Common myeloid progenitor, CD34-positive (primary cell): ENCODE results near the gene IL25.

Experiments used
- CTCF ChIA-PET: fragments of 350-600 bp; sonication (Branson Sonifier 250); formaldehyde crosslinking; loops from one replicate; lab custom pipeline; 2021; ENCODE audit warnings: antibody characterized with exemption; lab: Charles Lee
- POLR2A ChIA-PET: fragments of 350-600 bp; sonication (Branson Sonifier 250); formaldehyde crosslinking; loops from one replicate; lab custom pipeline; 2021; ENCODE audit warnings: antibody characterized with exemption; lab: Charles Lee
- DNase-seq, 3 donors: peaks; one replicate each; pipeline versions ENCODE4 v3.0.0 to v3.0.0-alpha.2; 2013
- H3K27ac ChIP-seq, 2 experiments: 1 replicate in 1 of 2; 2 replicates in 1 of 2; pipeline ENCODE4 v1.7.0; 2013; ENCODE audit warnings: inconsistent platforms in 2 of 2, low read length in 2 of 2, mild to moderate bottlenecking in 2 of 2, low read depth in 1 of 2, moderate library complexity in 1 of 2; ENCODE audit not compliant: severe bottlenecking in 2 of 2, insufficient read depth in 1 of 2, poor library complexity in 1 of 2
- H3K27me3 ChIP-seq, 5 experiments: replicated peaks in 2 of 5; 1 replicate in 3 of 5; 2 replicates in 2 of 5; pipeline versions ENCODE4 v1.6.1 to v1.7.0; 2013; ENCODE audit warnings: low read length in 4 of 5, mild to moderate bottlenecking in 2 of 5, moderate library complexity in 2 of 5, inconsistent platforms in 1 of 5; ENCODE audit not compliant: insufficient read depth in 5 of 5, control insufficient read depth in 4 of 5
- H3K36me3 ChIP-seq, 4 experiments: 1 replicate in 2 of 4; 2 replicates in 2 of 4; pipeline versions ENCODE4 v1.6.1 to v1.7.0; 2013; ENCODE audit warnings: low read length in 3 of 4, control low read depth in 1 of 4, mild to moderate bottlenecking in 1 of 4; ENCODE audit not compliant: control insufficient read depth in 4 of 4, insufficient read depth in 4 of 4
- H3K4me1 ChIP-seq, 4 experiments: 1 replicate in 3 of 4; 2 replicates in 1 of 4; pipeline versions ENCODE4 v1.6.1 to v1.7.1; 2013; ENCODE audit warnings: low read length in 3 of 4, mild to moderate bottlenecking in 3 of 4, control low read depth in 1 of 4, inconsistent platforms in 1 of 4, moderate library complexity in 1 of 4; ENCODE audit not compliant: control insufficient read depth in 4 of 4, insufficient read depth in 4 of 4; ENCODE audit errors: control extremely low read depth in 1 of 4
- H3K4me3 ChIP-seq, 7 experiments: 1 replicate in 4 of 7; 2 replicates in 3 of 7; pipeline versions ENCODE4 v1.5.1 to v1.7.0; 2013; ENCODE audit warnings: mild to moderate bottlenecking in 7 of 7, low read length in 6 of 7, moderate library complexity in 6 of 7, inconsistent platforms in 2 of 7, low read depth in 2 of 7, control low read depth in 1 of 7; ENCODE audit not compliant: insufficient read depth in 4 of 7, control insufficient read depth in 1 of 7; ENCODE audit errors: extremely low read depth in 1 of 7
- H3K9me3 ChIP-seq, 5 experiments: 1 replicate in 4 of 5; 2 replicates in 1 of 5; pipeline versions ENCODE4 v1.6.1 to v1.7.1; 2013; ENCODE audit warnings: low read length in 4 of 5, mild to moderate bottlenecking in 2 of 5, inconsistent platforms in 1 of 5, low read depth in 1 of 5, moderate library complexity in 1 of 5; ENCODE audit not compliant: control insufficient read depth in 4 of 5, insufficient read depth in 2 of 5; ENCODE audit errors: control extremely low read depth in 1 of 5
- WGBS: methylation state at CpG from one replicate; pipeline ENCODE4 v1.1.5; 2013; ENCODE audit not compliant: insufficient coverage; 5-methylcytosine and 5-hydroxymethylcytosine counted together

The IL25 gene

DNA sequence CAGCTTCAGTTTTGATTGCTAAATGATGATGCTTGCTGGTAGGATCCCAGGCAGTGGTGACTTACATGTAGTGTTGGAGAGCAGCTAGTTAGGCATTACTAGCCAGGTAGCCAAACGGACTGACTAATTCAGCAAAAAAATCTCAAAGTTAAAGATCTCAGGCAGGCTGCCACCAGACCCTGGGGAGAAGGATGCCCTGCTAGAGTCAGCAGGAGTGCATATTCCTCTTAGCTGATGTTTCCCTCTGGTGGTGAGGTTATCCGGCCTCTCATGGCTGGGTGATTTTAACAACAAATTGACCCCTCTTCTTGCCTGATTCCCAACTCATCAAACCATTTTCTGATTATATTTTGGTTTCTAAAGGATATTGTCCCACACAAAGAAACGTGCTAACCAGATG, 10.4 kb upstream of the IL25 start:
- H3K36me3 ChIP-seq: no peaks in the 10 kb centered on the region
- H3K27me3 ChIP-seq: peaks cover 3 to 47% (median 27%) of the 10 kb centered on the region in 5 experiments
- peak in 2 of 3 donors; percentile 23 to 37 for DNase-seq
- no peak overlapping the region for H3K27ac ChIP-seq
- no peak overlapping the region for H3K4me3 ChIP-seq
- no peaks in the 10 kb centered on the region for H3K9me3 ChIP-seq
- ChIA-PET CTCF (interaction anchor here (0.7 to 7.1 kb wide), 8 partner anchors 8 to 98 kb away, joined by 3 to 44 read pairs (median 4); partner anchors contain the start of gene IL25), POLR2A (no interaction called here)
- H3K4me1 ChIP-seq: peaks cover 0 to 17% (median 7%) of the 10 kb centered on the region in 4 experiments
- WGBS: 100% methylated on average over 3 of the region's 3 CpGs

DNA sequence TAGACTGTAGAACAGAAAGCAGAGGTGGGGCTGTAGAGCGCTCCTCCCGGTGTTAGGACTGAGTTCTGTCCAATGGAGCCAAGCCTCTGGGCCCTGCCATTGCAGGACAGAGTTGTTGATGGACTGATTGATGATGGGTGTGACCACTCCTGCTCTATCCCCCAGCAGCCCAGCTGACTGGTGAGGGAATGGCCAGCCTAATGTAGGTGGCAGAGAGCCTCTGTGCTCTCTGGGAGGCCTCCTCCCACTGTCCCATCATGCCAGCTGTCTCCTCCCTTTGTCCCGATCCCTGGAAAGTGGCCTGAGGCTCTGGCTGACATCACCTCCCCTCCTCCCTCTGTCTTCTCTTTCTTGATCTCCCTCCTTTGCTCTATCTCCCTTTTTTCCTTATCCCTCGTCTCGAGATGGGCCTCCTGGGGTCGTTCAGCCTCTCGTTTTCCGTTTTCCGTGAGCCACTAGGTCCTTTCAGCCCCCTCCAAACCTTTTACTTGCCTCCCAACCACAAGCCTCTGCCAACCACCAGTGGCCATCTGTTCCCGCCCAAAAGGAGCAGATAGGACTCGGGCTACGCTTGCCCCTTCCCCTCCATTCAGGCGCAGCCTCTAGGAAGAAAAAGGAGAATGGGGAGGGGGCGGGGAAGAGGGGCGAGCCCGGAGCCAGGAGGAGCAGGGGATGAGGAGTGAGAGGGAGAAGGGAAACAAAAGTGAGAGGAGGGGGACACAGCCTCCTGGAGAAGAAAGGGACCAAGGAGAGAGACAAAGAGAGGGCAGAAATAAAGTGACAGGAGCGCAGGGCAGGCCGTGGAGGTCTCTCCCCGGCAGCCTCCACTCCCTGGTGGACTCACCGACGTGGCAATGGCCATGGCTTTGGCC, 8.2 kb upstream of the IL25 start:
- no peak for DNase-seq
- Histone ChIP-seq H3K4me3 (peak overlapping the region in 3 of 7 experiments; percentile 36 to 55 (median 53)), H3K27ac (no peak overlapping the region), H3K27me3 (peaks cover 3 to 57% (median 30%) of the 10 kb centered on the region in 5 experiments), H3K36me3 (no peaks in the 10 kb centered on the region), H3K4me1 (peaks cover 0 to 17% (median 7%) of the 10 kb centered on the region in 4 experiments), H3K9me3 (no peaks in the 10 kb centered on the region)
- WGBS: 37% methylated on average over 10 of the region's 21 CpGs
- POLR2A ChIA-PET: interaction anchor here (0.6 kb wide), 1 partner anchor 32 kb away, joined by 4 read pairs; no protein-coding TSS in a partner anchor
- CTCF ChIA-PET: interaction anchor here (0.9 to 7.1 kb wide), 3 partner anchors 17 to 103 kb away, joined by 3 to 44 read pairs (median 3); no protein-coding TSS in a partner anchor

DNA sequence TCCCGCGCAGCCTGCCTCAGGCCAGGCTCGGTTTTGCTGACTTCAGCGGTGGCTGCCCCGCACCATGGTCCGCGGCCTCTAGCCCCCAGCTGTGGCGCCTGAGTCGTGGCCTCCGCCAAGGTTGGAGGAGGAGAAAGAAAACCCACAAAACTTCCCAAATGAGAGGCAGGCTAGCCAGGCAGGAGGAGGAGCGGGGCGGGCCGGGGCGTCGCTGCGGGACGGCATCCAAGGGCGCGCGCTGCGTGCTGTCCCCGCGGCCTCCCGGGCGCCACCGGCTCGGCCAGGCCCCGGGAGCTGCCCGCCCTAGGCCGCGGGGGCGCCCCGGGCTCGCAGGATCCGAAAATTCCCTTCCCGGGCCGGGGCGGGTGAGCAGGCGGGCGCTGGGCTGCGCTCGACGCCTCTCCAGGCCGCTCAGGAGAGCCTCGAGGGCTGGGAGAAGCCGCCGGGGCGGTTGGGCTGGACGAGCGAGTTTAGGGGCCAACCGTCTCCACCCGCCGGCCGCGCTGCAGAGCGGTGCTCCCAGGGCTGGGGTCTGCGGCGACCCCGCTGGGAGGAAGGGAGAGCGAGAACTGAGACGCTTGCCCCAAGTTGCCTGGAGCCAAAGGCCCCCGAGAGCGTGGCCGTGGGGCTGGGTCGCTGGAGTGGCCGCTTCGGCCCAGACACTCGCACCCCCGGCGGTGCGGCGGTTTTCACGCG, 7.4 kb upstream of the IL25 start, which contains the start of gene EFS:
TSS of gene EFS (minus strand) at position 137 of the 696 bp plus-strand sequence. CDS start 147 bp downstream, outside the sequence.
- WGBS: 1% methylated on average over 72 of the region's 74 CpGs
- POLR2A ChIA-PET: no interaction called here
- Histone ChIP-seq H3K4me3 (peak within 1 kb of the TSS in 4 of 7 experiments; percentile 10 to 55 (median 44)), H3K9me3 (no peaks in the 10 kb centered on the region), H3K4me1 (peaks cover 0 to 17% (median 7%) of the 10 kb centered on the region in 4 experiments), H3K27ac (no peak within 1 kb of the TSS), H3K36me3 (no peaks in the 10 kb centered on the region), H3K27me3 (peaks cover 3 to 57% (median 31%) of the 10 kb centered on the region in 5 experiments)
- peak in 1 of 3 donors; percentile 30 for DNase-seq
- CTCF ChIA-PET: interaction anchor here (2.1 to 7.1 kb wide), 2 partner anchors 16 to 19 kb away, joined by 4 to 44 read pairs; no protein-coding TSS in a partner anchor

DNA sequence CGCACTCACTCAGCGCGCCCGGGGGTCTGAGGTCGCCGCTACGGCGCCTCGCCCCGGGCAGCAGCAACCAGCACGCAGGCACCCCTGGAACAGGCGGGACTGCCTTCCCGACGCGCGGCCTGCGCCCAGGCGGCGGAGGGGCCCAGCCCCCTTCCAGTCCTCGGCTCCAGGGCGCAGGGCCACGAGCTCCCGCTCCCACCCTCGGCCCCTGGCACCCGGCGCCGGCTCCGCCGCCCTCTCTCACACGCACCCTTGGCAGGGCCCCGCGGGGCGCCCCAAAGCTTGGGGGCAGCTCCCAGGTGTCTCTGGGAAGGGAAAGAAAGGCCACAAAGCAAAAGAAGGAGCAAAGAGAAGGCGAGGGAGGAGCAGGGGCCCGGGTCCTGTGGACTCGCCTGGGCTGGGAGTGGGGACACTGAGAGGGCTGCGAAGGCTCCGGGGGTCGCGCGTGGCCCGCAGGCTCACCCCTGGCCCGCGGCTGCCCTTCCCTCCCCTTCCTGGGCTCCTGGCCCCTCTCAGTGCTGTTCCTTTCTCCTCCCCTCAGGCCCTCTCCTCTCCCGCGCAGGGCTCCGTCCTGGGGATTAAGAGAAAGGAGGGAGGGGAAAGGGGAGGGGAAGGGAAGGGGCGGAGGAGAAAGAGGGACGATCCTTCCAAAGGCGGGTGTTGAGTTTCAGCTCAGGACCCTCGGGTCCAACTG, 6.7 kb upstream of the IL25 start:
- Histone ChIP-seq H3K36me3 (no peaks in the 10 kb centered on the region), H3K27ac (no peak overlapping the region), H3K4me3 (peak overlapping the region in 3 of 7 experiments; percentile 36 to 55 (median 53)), H3K9me3 (no peaks in the 10 kb centered on the region), H3K4me1 (peaks cover 0 to 17% (median 7%) of the 10 kb centered on the region in 4 experiments), H3K27me3 (peaks cover 3 to 57% (median 30%) of the 10 kb centered on the region in 5 experiments)
- DNase-seq: peak in 1 of 3 donors; percentile 21
- ChIA-PET POLR2A (no interaction called here), CTCF (interaction anchor here (2.1 to 7.1 kb wide), 2 partner anchors 15 to 20 kb away, joined by 4 to 44 read pairs; no protein-coding TSS in a partner anchor)
- WGBS: 0% methylated on average over 12 of the region's 51 CpGs

DNA sequence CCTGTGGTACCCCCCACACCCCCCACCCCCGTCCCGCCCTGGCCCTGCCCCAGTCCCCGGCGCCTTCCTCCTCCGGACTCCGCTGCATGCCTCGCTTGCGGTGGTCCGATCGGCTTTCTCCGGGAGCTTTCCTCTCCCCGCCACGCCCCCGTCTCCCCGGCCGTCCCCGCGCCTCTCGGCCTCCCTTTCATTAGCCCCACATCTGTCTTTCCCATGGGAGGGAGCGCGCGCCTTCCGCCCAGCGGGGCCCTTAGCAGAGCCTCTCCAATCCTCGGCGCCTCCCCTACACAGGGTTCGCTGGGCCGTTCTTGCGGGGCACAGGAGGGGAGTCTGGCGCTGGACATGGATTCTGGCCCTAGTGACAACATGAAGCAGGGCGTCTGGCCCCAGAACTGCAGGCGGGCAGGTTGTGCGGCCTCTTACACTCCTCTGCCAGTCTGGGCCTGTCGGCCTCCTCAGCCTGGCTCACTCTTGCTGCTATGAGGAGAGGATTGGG, 6.1 kb upstream of the IL25 start:
- no peaks in the 10 kb centered on the region for H3K36me3 ChIP-seq
- no peaks in the 10 kb centered on the region for H3K9me3 ChIP-seq
- no peak overlapping the region for H3K4me3 ChIP-seq
- H3K4me1 ChIP-seq: peaks cover 0 to 17% (median 7%) of the 10 kb centered on the region in 4 experiments
- H3K27me3 ChIP-seq: peaks cover 3 to 57% (median 30%) of the 10 kb centered on the region in 5 experiments
- POLR2A ChIA-PET: no interaction called here
- H3K27ac ChIP-seq: no peak overlapping the region
- CTCF ChIA-PET: interaction anchor here (0.7 to 7.1 kb wide), 5 partner anchors 12 to 247 kb away, joined by 3 to 44 read pairs (median 4); partner anchors contain the start of gene CMTM5
- no peak for DNase-seq
- 84% methylated on average over 34 of the region's 34 CpGs for WGBS

DNA sequence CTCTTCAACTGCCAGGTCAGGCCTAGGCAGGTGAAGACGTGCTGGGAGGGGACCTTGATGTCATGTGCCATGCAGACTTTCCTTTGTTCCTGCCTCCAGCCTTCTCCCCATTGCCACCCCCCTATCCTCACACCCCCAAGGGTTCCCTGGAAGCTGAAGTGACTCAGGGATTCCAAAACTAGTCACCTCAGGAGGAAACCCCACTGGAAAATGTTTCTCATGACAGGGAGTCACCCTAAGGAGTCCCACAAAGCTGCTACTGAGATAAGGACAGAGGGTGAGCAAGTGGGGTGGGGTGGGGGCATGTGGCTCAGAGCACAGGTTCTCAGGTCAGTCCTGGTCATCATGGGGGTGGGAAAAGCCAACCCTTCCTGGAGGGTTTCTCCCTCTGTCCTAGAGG, 2.4 kb upstream of the IL25 start:
- Histone ChIP-seq H3K27ac (no peak overlapping the region), H3K4me1 (peaks cover 0 to 9% (median 4%) of the 10 kb centered on the region in 4 experiments), H3K4me3 (no peak overlapping the region), H3K36me3 (no peaks in the 10 kb centered on the region), H3K9me3 (no peaks in the 10 kb centered on the region), H3K27me3 (peaks cover 2 to 29% (median 17%) of the 10 kb centered on the region in 5 experiments)
- 60% methylated on average over 1 of the region's 1 CpG for WGBS
- CTCF ChIA-PET: interaction anchor here (1.1 to 3.7 kb wide), 9 partner anchors 8 to 43 kb away, joined by 3 to 36 read pairs (median 4); partner anchors contain the start of genes CMTM5 and SLC22A17
- POLR2A ChIA-PET: no interaction called here
- DNase-seq: no peak
